ENCODE data around the gene CNKSR3.

The CNKSR3 gene

DNA sequence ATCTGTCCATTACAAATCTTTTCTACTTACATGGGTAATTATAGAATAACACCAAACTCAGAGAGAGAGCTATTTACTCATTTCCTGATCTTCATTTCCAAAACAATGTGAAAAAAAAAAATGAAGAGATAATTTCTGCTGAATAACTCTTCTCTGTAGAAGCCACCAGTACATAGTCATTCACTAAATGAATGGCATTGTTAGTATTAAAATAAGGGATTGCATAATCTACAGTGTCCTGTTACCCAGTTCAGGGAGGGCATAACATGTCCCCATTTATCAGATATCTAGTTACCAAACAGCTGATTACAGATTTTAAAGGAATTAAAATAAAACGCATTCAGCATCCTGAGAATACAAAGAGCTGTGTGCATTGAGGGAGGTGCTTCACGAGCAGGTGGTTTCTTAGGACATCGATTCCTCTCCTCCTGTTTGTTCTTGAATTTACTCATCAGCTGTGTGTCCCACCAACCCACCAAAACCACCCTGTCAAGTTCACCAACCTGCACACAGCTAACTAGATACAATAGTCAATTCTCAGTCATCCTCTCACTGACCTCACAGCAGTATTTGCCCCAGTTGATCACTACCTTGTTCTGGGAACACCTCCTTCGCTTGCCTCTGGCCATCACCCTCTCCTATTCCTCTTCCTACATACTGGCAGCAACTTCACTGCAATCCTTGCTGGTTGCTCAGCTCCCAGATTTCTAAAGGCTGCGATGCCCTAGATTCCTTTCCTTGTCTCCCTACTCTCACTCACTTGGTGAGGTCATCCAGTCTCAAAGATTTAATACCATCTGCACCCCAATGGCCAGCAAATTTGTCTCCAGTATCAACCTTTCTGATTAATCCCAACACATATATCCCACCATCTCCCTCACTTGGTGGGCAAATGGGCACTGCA lies 18.7 kb downstream of the CNKSR3 start:
- no peaks in the 10 kb centered on the region for H4K20me1 ChIP-seq (ENCODE audit: insufficient read depth, low read length)
- no peak overlapping the region for H3K4me2 ChIP-seq (ENCODE audit: low read length)
- no peak overlapping the region for H3K9ac ChIP-seq (ENCODE audit: low read length)
- H3K27me3 ChIP-seq (ENCODE audit: low read depth, low read length): no peaks in the 10 kb centered on the region
- H3K4me1 ChIP-seq (ENCODE audit: low read length): no peaks in the 10 kb centered on the region
- no peak overlapping the region for H3K4me3 ChIP-seq (ENCODE audit: low read length)
- H2AFZ ChIP-seq (ENCODE audit: low read depth, low read length): no peak overlapping the region
- TF ChIP-seq EZH2phosphoT487 (IDR thresholded peaks at IDR 0.05; ENCODE audit: low read depth): no peak
- TF ChIP-seq, protein P1, sequence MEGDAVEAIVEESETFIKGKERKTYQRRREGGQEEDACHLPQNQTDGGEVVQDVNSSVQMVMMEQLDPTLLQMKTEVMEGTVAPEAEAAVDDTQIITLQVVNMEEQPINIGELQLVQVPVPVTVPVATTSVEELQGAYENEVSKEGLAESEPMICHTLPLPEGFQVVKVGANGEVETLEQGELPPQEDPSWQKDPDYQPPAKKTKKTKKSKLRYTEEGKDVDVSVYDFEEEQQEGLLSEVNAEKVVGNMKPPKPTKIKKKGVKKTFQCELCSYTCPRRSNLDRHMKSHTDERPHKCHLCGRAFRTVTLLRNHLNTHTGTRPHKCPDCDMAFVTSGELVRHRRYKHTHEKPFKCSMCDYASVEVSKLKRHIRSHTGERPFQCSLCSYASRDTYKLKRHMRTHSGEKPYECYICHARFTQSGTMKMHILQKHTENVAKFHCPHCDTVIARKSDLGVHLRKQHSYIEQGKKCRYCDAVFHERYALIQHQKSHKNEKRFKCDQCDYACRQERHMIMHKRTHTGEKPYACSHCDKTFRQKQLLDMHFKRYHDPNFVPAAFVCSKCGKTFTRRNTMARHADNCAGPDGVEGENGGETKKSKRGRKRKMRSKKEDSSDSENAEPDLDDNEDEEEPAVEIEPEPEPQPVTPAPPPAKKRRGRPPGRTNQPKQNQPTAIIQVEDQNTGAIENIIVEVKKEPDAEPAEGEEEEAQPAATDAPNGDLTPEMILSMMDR (IDR thresholded peaks at IDR 0.05; ENCODE audit: low read depth, low read length): no peak
- no peak overlapping the region for H3K27ac ChIP-seq (ENCODE audit: low read length)
- no peaks in the 10 kb centered on the region for H3K36me3 ChIP-seq (replicated peaks; ENCODE audit: low read depth, low read length)
- no peaks in the 10 kb centered on the region for H3K9me3 ChIP-seq (ENCODE audit: insufficient read depth, low read length)
- no peaks in the 10 kb centered on the region for H3K79me2 ChIP-seq (ENCODE audit: low read length)

DNA sequence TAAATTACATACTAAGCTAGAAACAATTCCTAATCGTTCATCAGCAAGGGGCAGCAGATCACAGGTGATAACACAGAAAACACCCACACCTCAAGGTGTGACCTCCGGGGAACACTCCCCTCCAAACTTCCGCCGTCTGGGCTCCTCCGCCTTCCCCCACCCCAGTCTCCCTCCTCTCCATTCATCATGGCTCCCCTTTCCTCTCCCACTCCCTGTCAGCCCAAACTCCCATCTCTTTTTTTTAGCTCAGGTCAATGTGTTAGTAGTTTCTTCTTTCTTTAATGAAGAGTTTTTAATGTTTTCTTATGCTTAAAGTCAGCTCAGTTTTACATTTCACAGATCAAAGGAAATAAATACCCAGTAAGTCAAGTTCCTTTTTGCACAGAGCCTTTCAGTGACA lies 20.7 kb downstream of the CNKSR3 start:
- H4K20me1 ChIP-seq (ENCODE audit: insufficient read depth, low read length): no peaks in the 10 kb centered on the region
- no peak for TF ChIP-seq EZH2phosphoT487 (IDR thresholded peaks at IDR 0.05; ENCODE audit: low read depth)
- TF ChIP-seq, protein P1 (IDR thresholded peaks at IDR 0.05; ENCODE audit: low read depth, low read length): no peak
- no peaks in the 10 kb centered on the region for H3K36me3 ChIP-seq (replicated peaks; ENCODE audit: low read depth, low read length)
- H3K4me2 ChIP-seq (ENCODE audit: low read length): no peak overlapping the region
- H3K4me1 ChIP-seq (ENCODE audit: low read length): no peaks in the 10 kb centered on the region
- no peak overlapping the region for H2AFZ ChIP-seq (ENCODE audit: low read depth, low read length)
- no peaks in the 10 kb centered on the region for H3K79me2 ChIP-seq (ENCODE audit: low read length)
- no peaks in the 10 kb centered on the region for H3K9me3 ChIP-seq (ENCODE audit: insufficient read depth, low read length)
- no peak overlapping the region for H3K4me3 ChIP-seq (ENCODE audit: low read length)
- no peak overlapping the region for H3K9ac ChIP-seq (ENCODE audit: low read length)
- no peak overlapping the region for H3K27ac ChIP-seq (ENCODE audit: low read length)
- no peaks in the 10 kb centered on the region for H3K27me3 ChIP-seq (ENCODE audit: low read depth, low read length)

DNA sequence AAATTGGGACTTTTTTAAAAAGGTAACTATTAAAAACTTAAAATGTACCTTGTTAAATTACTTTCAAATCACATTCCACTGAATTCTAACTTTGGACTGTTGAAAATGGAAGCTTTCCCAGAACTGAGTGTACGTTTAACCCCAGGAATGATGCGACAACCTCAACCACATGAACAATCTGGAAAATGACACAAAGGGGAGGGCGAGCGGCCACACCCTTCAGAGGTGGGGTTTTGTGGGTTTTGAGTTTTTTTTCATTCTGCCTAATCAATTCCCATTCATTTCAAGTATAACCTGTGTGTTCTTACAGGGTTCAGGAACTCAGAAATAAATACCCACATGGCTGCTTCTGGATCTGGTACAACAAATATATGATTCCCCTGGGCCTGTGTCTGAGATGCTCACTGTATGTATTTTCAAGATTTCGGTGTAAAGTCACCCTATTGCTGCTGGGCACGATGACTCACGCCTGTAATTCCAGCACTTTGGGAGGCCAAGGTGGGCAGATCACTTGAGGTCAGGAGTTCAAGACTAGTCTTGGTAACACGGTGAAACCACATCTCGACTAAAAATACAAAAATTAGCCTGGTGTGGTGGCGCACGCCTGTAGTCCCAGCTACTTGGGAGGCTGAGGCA lies 21.6 kb downstream of the CNKSR3 start:
- Histone ChIP-seq H3K36me3 (replicated peaks; ENCODE audit: low read depth, low read length) (no peaks in the 10 kb centered on the region), H4K20me1 (ENCODE audit: insufficient read depth, low read length) (no peaks in the 10 kb centered on the region), H3K4me1 (ENCODE audit: low read length) (no peaks in the 10 kb centered on the region), H3K9me3 (ENCODE audit: insufficient read depth, low read length) (no peaks in the 10 kb centered on the region), H2AFZ (ENCODE audit: low read depth, low read length) (no peak overlapping the region), H3K27ac (ENCODE audit: low read length) (no peak overlapping the region), H3K79me2 (ENCODE audit: low read length) (no peaks in the 10 kb centered on the region), H3K4me2 (ENCODE audit: low read length) (no peak overlapping the region), H3K27me3 (ENCODE audit: low read depth, low read length) (no peaks in the 10 kb centered on the region), H3K4me3 (ENCODE audit: low read length) (no peak overlapping the region), H3K9ac (ENCODE audit: low read length) (no peak overlapping the region)
- TF ChIP-seq, protein P1 (IDR thresholded peaks at IDR 0.05; ENCODE audit: low read depth, low read length): no peak
- no peak for TF ChIP-seq EZH2phosphoT487 (IDR thresholded peaks at IDR 0.05; ENCODE audit: low read depth)

DNA sequence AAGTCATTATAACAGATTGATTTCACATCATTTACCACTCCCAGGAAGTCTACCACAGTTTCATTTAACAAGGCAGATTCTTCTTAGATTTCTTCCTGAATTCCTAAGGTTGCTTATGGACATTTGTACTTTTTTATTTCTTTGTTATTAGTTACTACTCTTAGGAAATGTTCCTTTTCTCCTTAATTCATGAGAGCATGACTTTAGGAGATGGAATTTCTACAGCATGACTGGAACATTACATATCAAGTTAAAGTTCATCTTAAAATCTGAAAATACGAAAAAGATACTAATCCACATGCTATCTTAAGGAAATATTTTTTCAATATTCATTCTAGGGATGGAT lies 22.3 kb downstream of the CNKSR3 start:
- Histone ChIP-seq H3K79me2 (ENCODE audit: low read length) (no peaks in the 10 kb centered on the region), H3K27ac (ENCODE audit: low read length) (no peak overlapping the region), H3K9ac (ENCODE audit: low read length) (no peak overlapping the region), H2AFZ (ENCODE audit: low read depth, low read length) (no peak overlapping the region), H3K27me3 (ENCODE audit: low read depth, low read length) (no peaks in the 10 kb centered on the region), H3K4me1 (ENCODE audit: low read length) (no peaks in the 10 kb centered on the region), H3K4me3 (ENCODE audit: low read length) (no peak overlapping the region), H3K9me3 (ENCODE audit: insufficient read depth, low read length) (no peaks in the 10 kb centered on the region), H4K20me1 (ENCODE audit: insufficient read depth, low read length) (no peaks in the 10 kb centered on the region), H3K4me2 (ENCODE audit: low read length) (no peak overlapping the region), H3K36me3 (replicated peaks; ENCODE audit: low read depth, low read length) (no peaks in the 10 kb centered on the region)
- TF ChIP-seq, protein P1 (IDR thresholded peaks at IDR 0.05; ENCODE audit: low read depth, low read length): no peak
- TF ChIP-seq EZH2phosphoT487 (IDR thresholded peaks at IDR 0.05; ENCODE audit: low read depth): no peak

All from OCI-LY3 (cell line).